Endothelial cell (in vitro differentiated cells): Measurements from ENCODE around the gene PRAMEF14. TPM values are rescaled to one million over a fixed set of nuclear protein-coding genes. Genes with fewer than 3 reads are reported as not detected.
"Not testable (repeated sequence)": the region's sequence is repeated elsewhere in the genome, so short reads cannot be mapped to it uniquely, and the experiment has no call there.

Source experiments
- DNase-seq: peaks from one replicate; pipeline ENCODE4 v3.0.0; 2021; ENCODE audit warnings: low spot score
- H3K27ac Mint-ChIP-seq: one replicate; pipeline ENCODE4 v1.8.0; 2021; ENCODE audit warnings: mixed read lengths, inconsistent platforms; ENCODE audit not compliant: unreplicated experiment
- H3K27me3 Mint-ChIP-seq: one replicate; pipeline ENCODE4 v1.8.0; 2021; ENCODE audit warnings: mild to moderate bottlenecking, moderate library complexity, mixed read lengths, inconsistent platforms; ENCODE audit not compliant: unreplicated experiment
- H3K36me3 Mint-ChIP-seq: one replicate; pipeline ENCODE4 v1.8.0; 2021; ENCODE audit warnings: mild to moderate bottlenecking, low read depth, mixed read lengths, inconsistent platforms; ENCODE audit not compliant: unreplicated experiment
- H3K4me1 Mint-ChIP-seq: one replicate; pipeline ENCODE4 v1.8.0; 2021; ENCODE audit warnings: mild to moderate bottlenecking, mixed read lengths, inconsistent platforms; ENCODE audit not compliant: unreplicated experiment
- H3K4me3 Mint-ChIP-seq: one replicate; pipeline ENCODE4 v1.8.0; 2021; ENCODE audit warnings: mild to moderate bottlenecking, mixed read lengths, inconsistent platforms; ENCODE audit not compliant: unreplicated experiment
- H3K9me3 Mint-ChIP-seq: one replicate; pipeline ENCODE4 v1.8.0; 2021; ENCODE audit warnings: mixed read lengths, inconsistent platforms; ENCODE audit not compliant: unreplicated experiment
- CTCF ChIP-seq: fragments of 200-600 bp; sonication (generic); IDR thresholded peaks from one replicate; pipeline ENCODE4 v1.5.0; 2021; ENCODE audit warnings: antibody characterized with exemption; ENCODE audit not compliant: unreplicated experiment
- total RNA-seq: library from RNA; stranded (reverse); fragmentation: NEBNext Ultra II Directional; extraction: Animal tissue kit (Norgen Biotek cat#: 25700); gene quantifications from one replicate; pipeline ENCODE4 v1.2.1, GENCODE V29; 2021; ENCODE audit not compliant: unreplicated experiment

Gene PRAMEF14
- total RNA-seq, 1 donor from 2014 or later: not detected

DNA sequence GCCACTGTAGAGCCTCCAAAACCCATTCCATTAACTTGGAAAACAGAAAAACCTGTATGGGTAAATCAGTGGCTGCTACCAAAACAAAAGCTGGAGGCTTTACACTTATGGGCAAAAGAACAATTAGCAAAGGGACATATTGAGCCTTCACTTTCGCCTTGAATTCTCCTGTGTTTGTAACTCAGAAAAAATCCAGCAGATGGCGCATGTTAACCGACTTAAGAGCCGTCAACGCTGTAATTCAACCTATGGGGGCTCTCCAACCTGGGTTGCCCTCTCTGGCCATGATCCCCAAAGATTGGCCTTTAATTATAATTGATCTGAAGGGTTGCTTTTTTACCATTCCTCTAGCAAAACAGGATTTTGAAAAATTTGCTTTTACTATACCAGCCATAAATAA lies 9.8 kb upstream of the PRAMEF14 start:
- not testable (repeated sequence) for H3K27ac Mint-ChIP-seq, H3K4me3 Mint-ChIP-seq, H3K4me1 Mint-ChIP-seq, H3K36me3 Mint-ChIP-seq, H3K27me3 Mint-ChIP-seq, H3K9me3 Mint-ChIP-seq
- TF ChIP-seq CTCF: peak; percentile 51
- DNase-seq: peak; percentile 43

DNA sequence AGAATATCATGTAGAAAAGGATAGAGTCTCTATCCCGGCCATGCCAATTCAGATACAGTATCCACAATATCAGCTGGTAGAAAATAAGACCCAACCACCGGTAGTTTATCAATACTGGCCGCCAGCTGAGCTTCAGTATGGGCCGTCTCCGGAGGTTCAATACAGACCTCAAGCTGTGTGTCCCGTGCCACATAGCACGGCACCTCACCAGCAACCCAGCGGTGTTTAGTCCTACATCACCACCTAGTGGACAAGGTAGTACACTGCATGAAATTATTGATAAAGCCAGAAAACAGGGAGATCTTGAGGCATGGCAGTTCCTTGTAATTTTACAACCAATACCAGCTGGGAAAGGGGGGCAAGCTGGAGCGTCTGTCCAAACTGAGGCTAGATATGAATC lies 7.5 kb upstream of the PRAMEF14 start:
- H3K36me3 Mint-ChIP-seq, H3K4me3 Mint-ChIP-seq, H3K9me3 Mint-ChIP-seq, H3K27ac Mint-ChIP-seq, H3K4me1 Mint-ChIP-seq, DNase-seq, H3K27me3 Mint-ChIP-seq: not testable (repeated sequence)
- peak; percentile 12 for TF ChIP-seq CTCF

DNA sequence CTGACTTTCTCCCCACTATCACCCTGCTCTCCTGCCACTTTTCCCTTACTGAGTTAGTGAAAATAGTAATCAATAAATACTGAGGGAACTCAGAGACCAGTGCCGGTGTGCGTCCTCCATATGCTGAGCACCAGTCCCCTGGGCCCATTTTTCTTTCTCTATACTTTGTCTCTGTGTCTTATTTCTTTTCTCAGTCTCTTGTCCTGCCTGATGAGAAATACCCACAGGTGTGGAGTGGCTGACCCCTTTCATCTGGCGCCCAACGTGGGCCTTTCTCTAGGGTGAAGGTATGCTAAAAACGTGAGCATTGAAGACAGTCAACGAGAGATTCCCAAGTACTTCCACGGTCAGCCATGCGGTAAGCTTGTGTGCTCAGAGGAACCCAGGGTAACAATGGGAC lies 6.5 kb upstream of the PRAMEF14 start:
- H3K4me1 Mint-ChIP-seq, H3K27me3 Mint-ChIP-seq, H3K36me3 Mint-ChIP-seq, H3K9me3 Mint-ChIP-seq, H3K27ac Mint-ChIP-seq, DNase-seq, H3K4me3 Mint-ChIP-seq: not testable (repeated sequence)

- H3K36me3 Mint-ChIP-seq, H3K27ac Mint-ChIP-seq, DNase-seq, H3K9me3 Mint-ChIP-seq, H3K27me3 Mint-ChIP-seq, H3K4me3 Mint-ChIP-seq, H3K4me1 Mint-ChIP-seq: not testable (repeated sequence)
Measured at GRCh38 chr1:13342496-13342895, 4.4 kb downstream of the PRAMEF14 start.

- H3K27ac Mint-ChIP-seq, H3K36me3 Mint-ChIP-seq, H3K4me1 Mint-ChIP-seq, H3K27me3 Mint-ChIP-seq, H3K9me3 Mint-ChIP-seq, H3K4me3 Mint-ChIP-seq, DNase-seq: not testable (repeated sequence)
Measured at GRCh38 chr1:13315281-13315680, 31.7 kb downstream of the PRAMEF14 start, which contains the start of gene PRAMEF15. Gene PRAMEF15 (plus strand): TSS chr1:13315581. CDS start chr1:13318408, 2,827 bp downstream.

DNA sequence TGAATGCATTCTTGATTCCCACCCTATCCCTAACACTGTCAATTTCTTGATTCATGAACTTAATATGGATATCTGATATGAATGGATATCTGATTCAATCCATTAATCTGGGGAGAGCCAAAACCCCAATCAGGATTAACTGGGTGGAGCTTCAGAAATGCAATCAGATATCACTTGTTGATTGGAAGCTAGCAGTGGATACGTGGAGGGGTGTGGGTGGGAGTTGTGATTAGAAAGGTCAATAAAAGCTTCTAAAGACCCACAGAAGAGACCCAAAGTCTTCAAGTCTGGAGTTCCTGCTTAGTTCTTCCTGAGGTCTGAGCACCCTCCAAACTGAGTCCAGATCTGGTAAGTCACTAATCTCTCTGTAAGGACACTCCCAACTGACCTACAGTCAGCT lies 43.7 kb downstream of the PRAMEF14 start, which contains the start of gene PRAMEF33:
Gene PRAMEF33, plus strand, starts transcription at position 301 of the 400 bp plus-strand sequence. CDS start 2,416 bp downstream, outside the sequence.
- not testable (repeated sequence) for H3K36me3 Mint-ChIP-seq, H3K4me1 Mint-ChIP-seq, H3K27ac Mint-ChIP-seq, H3K27me3 Mint-ChIP-seq, H3K9me3 Mint-ChIP-seq, H3K4me3 Mint-ChIP-seq, DNase-seq

DNA sequence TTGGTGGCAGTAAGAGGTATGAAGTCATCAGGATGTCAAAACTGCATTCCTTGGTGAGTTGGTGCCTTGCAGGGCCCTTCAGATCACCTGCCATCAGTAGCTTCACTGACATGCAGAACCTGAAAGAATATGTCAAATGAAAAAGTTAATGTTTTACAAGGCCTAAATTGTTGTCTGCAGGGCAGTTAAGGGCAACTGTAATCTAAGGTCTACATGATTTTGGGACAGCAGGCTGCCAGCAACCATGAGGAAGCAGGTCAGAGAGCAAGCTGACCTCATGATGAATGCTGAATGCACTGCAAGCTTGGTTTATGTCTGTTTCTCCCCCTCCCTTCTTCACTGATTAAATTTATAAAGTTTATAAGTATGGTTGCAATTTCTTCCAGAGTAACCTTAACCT lies 44.7 kb downstream of the PRAMEF14 start:
- not testable (repeated sequence) for DNase-seq, H3K4me3 Mint-ChIP-seq, H3K9me3 Mint-ChIP-seq, H3K36me3 Mint-ChIP-seq, H3K27ac Mint-ChIP-seq, H3K27me3 Mint-ChIP-seq, H3K4me1 Mint-ChIP-seq

DNA sequence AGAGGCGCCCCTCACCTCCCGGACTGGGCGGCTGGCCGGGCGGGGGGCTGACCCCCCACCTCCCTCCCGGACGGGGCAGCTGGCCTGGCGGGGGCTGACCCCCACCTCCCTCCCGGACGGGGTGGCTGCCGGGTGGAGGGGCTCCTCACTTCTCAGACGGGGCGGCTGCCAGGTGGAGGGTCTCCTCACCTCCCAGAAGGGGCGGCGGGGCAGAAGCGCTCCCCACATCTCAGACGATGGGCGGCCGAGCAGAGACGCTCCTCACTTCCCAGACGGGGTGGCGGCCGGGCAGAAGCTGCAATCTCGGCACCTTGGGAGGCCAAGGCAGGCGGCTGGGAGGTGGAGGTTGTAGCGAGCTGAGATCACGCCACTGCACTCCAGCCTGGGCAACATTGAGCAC lies 48.2 kb downstream of the PRAMEF14 start:
- H3K27me3 Mint-ChIP-seq, H3K27ac Mint-ChIP-seq, H3K4me1 Mint-ChIP-seq, H3K4me3 Mint-ChIP-seq, DNase-seq, H3K9me3 Mint-ChIP-seq, H3K36me3 Mint-ChIP-seq: not testable (repeated sequence)

DNA sequence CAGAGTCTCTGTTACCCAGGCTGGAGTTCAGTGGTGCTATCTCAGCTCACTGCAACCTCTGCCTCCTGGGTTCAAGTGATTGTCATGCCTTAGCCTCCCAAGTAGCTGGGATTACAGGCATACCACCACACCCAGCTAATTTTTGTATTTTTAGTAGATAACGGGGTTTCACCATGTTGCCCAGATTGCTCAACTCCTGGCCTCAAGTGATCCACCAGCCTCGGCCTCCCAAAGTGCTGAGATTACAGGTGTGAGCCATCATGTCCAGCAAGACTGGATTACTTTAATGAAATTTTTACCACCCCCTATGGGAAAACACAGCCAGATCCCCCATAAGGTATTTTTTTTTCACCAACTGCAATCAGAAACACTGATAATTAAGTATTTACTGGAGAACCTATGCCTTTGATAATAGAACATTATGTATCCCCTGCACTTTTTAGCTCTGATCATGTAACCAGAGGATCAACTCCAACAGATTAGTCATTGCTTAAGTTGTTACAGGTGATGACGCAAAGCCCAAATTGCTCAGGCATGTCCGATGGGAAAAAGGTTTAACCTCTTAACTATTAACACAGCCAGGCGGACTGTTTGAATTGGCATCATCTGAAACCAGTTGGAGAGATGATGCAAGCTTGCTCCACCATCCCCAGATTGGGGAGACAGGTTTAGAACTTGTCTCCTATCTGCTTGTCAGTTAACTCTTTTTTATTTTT lies 49.6 kb downstream of the PRAMEF14 start:
- not testable (repeated sequence) for H3K27ac Mint-ChIP-seq, H3K4me3 Mint-ChIP-seq, H3K4me1 Mint-ChIP-seq, DNase-seq, H3K9me3 Mint-ChIP-seq, H3K36me3 Mint-ChIP-seq, H3K27me3 Mint-ChIP-seq
